HCT116 (cell line): ENCODE data around the gene VTI1A. TPM values are rescaled to one million over a fixed set of nuclear protein-coding genes. Genes with fewer than 3 reads are reported as not detected.
A peak's percentile ranks its signal among the peaks of the same experiment; 100 is the strongest.

Source experiments
- ATAC-seq: fragments of 200-7000 bp; cut with Tn5 transposase; 2 replicates; pipeline ENCODE4 v1.9.1; 2020; ENCODE audit warnings: mild to moderate bottlenecking, moderate library complexity
- Bru-seq: library from RNA; stranded (reverse); fragments of 400-500 nt; gene quantifications from one replicate; lab custom pipeline; 2021; lab: Mats Ljungman, UMichigan
- BruChase-seq, 2 experiments: library from RNA; stranded (reverse); fragments of 400-500 nt; gene quantifications; one replicate each; lab custom pipeline; 2021; lab: Mats Ljungman, UMichigan
- BruUV-seq: library from RNA; stranded (reverse); fragments of 400-500 nt; replicated peaks from 2 replicates; lab custom pipeline; 2021; lab: Mats Ljungman, UMichigan
- CTCF ChIA-PET: fragments of 300-600 bp; sonication (Branson Sonifier 250); formaldehyde crosslinking; loops from one replicate; lab custom pipeline; 2021; ENCODE audit warnings: antibody characterized with exemption; lab: Charles Lee
- POLR2A ChIA-PET: fragments of 300-600, 350-600 bp; sonication (Branson Sonifier 250); formaldehyde crosslinking; loops from one replicate; lab custom pipeline; 2021; ENCODE audit warnings: antibody characterized with exemption; lab: Charles Lee
- RAD21 ChIA-PET, 2 experiments: fragments of 300-600 bp; sonication (Branson Sonifier 250); formaldehyde crosslinking; loops; one replicate each; lab custom pipeline; 2023; ENCODE audit warnings: low total read pairs in 2 of 2; ENCODE audit not compliant: uncharacterized antibody in 2 of 2, unreplicated experiment in 2 of 2, low non-redundant PET in 1 of 2; lab: Charles Lee
- DNase-seq: peaks from one replicate; pipeline ENCODE4 v3.0.0-alpha.2; 2010; ENCODE audit warnings: low read depth, low spot score
- H2AFZ ChIP-seq: fragments of 200-600 bp; shearing (Covaris generic), sonication (generic); 2 replicates; pipeline ENCODE4 v1.6.1; 2017; ENCODE audit warnings: low read depth, mixed run types, mixed read lengths, antibody characterized with exemption, low read length; ENCODE audit not compliant: poor library complexity, severe bottlenecking
- H3K27ac ChIP-seq: 2 replicates; pipeline ENCODE4 v1.5.1; 2012; ENCODE audit warnings: low read depth, low read length
- H3K27me3 ChIP-seq: fragments of 200-600 bp; sonication (generic); 2 replicates; pipeline ENCODE4 v1.6.1; 2016; ENCODE audit warnings: mixed run types, low read length, mixed read lengths; ENCODE audit not compliant: insufficient read depth
- H3K36me3 ChIP-seq, 2 experiments: fragments of 200-500 bp in 1 of 2; fragments of 200-600 bp in 1 of 2; sonication (Bioruptor generic) in 1 of 2; sonication (generic) in 1 of 2; 2 replicates each; pipeline versions ENCODE4 v1.5.1 to v1.6.1; 2014 to 2016; ENCODE audit warnings: low read length in 2 of 2, inconsistent platforms in 1 of 2, mixed read lengths in 1 of 2, mixed run types in 1 of 2; ENCODE audit not compliant: insufficient read depth in 2 of 2, control insufficient read depth in 1 of 2
- H3K4me1 ChIP-seq, 2 experiments: fragments of 200-600 bp in 1 of 2; sonication (generic) in 1 of 2; 2 replicates each; pipeline versions ENCODE4 v1.5.1 to v1.6.1; 2012 to 2017; ENCODE audit warnings: low read length in 2 of 2, inconsistent platforms in 1 of 2, mild to moderate bottlenecking in 1 of 2, mixed read lengths in 1 of 2, mixed run types in 1 of 2, moderate library complexity in 1 of 2; ENCODE audit not compliant: insufficient read depth in 2 of 2, control insufficient read depth in 1 of 2
- H3K4me2 ChIP-seq: fragments of 200-600 bp; sonication (generic); 2 replicates; pipeline ENCODE4 v1.6.1; 2017; ENCODE audit warnings: mixed run types, low read length, mixed read lengths
- H3K4me3 ChIP-seq, 2 experiments: fragments of 200-600 bp in 1 of 2; sonication (generic) in 1 of 2; replicated peaks in 1 of 2; 2 replicates each; pipeline ENCODE4 v1.5.1; 2011 to 2016; ENCODE audit warnings: low read length in 2 of 2, control low read depth in 1 of 2, low read depth in 1 of 2, mild to moderate bottlenecking in 1 of 2, mixed read lengths in 1 of 2, mixed run types in 1 of 2
- H3K79me2 ChIP-seq: fragments of 200-600 bp; sonication (generic); 2 replicates; pipeline ENCODE4 v1.6.1; 2017; ENCODE audit warnings: mild to moderate bottlenecking, mixed run types, low read length, moderate library complexity, mixed read lengths; ENCODE audit not compliant: insufficient read depth
- H3K9ac ChIP-seq: fragments of 200-600 bp; sonication (generic); 2 replicates; pipeline ENCODE4 v1.6.1; 2016; ENCODE audit warnings: low read length, mixed read lengths
- H3K9me2 ChIP-seq: fragments of 200-600 bp; sonication (generic), shearing (Covaris generic); 2 replicates; pipeline ENCODE4 v1.6.1; 2017; ENCODE audit warnings: mixed run types, mild to moderate bottlenecking, moderate library complexity; ENCODE audit not compliant: insufficient read depth
- H3K9me3 ChIP-seq, 2 experiments: fragments of 200-500 bp in 1 of 2; fragments of 200-600 bp in 1 of 2; sonication (Bioruptor generic) in 1 of 2; sonication (generic) in 1 of 2; 2 replicates each; pipeline ENCODE4 v1.6.1; 2014 to 2017; ENCODE audit warnings: low read length in 2 of 2, mixed read lengths in 2 of 2, inconsistent platforms in 1 of 2, low read depth in 1 of 2, mild to moderate bottlenecking in 1 of 2, mixed run types in 1 of 2, moderate library complexity in 1 of 2; ENCODE audit not compliant: control insufficient read depth in 1 of 2, insufficient read depth in 1 of 2
- H4K20me1 ChIP-seq: fragments of 200-600 bp; sonication (generic), shearing (Covaris generic); 2 replicates; pipeline ENCODE4 v1.6.1; 2017; ENCODE audit warnings: mixed run types, mild to moderate bottlenecking, moderate library complexity; ENCODE audit not compliant: insufficient read depth
- CBX3 ChIP-seq: IDR thresholded peaks from 2 replicates; pipeline ENCODE4 v1.6.1; 2012; ENCODE audit warnings: low read depth
- CEBPB ChIP-seq: IDR thresholded peaks from 2 replicates; pipeline ENCODE4 v1.6.1; 2012; ENCODE audit warnings: low read depth
- EGR1 ChIP-seq: IDR thresholded peaks from 2 replicates; pipeline ENCODE4 v1.6.1; 2012; ENCODE audit warnings: low read depth
- ELF1 ChIP-seq: IDR thresholded peaks from 2 replicates; pipeline ENCODE4 v1.6.1; 2012; ENCODE audit warnings: low read depth, borderline replicate concordance
- EZH2 ChIP-seq: fragments of 200-600 bp; sonication (generic); IDR thresholded peaks from 2 replicates; pipeline ENCODE4 v1.6.1; 2017; ENCODE audit warnings: antibody characterized with exemption, mixed run types
- FOSL1 ChIP-seq: IDR thresholded peaks from 2 replicates; pipeline ENCODE4 v1.6.1; 2012; ENCODE audit warnings: low read depth
- JUND ChIP-seq: IDR thresholded peaks from 2 replicates; pipeline ENCODE4 v1.6.1; 2012
- POLR2A ChIP-seq: IDR thresholded peaks from 2 replicates; pipeline ENCODE4 v1.7.0; 2011; ENCODE audit warnings: borderline replicate concordance; ENCODE audit not compliant: insufficient read depth, insufficient read length; ENCODE audit errors: extremely low read depth
- POLR2AphosphoS5 ChIP-seq: IDR thresholded peaks from 2 replicates; pipeline ENCODE4 v1.6.1; 2011; ENCODE audit warnings: mild to moderate bottlenecking, low read depth, low read length, moderate library complexity
- REST ChIP-seq: IDR thresholded peaks from 2 replicates; pipeline ENCODE4 v1.6.1; 2012; ENCODE audit warnings: low read depth
- SIN3A ChIP-seq: IDR thresholded peaks from 2 replicates; pipeline ENCODE4 v1.6.1; 2012; ENCODE audit warnings: low read depth
- SP1 ChIP-seq: IDR thresholded peaks from 2 replicates; pipeline ENCODE4 v1.6.1; 2012; ENCODE audit warnings: low read depth
- SRF ChIP-seq: IDR thresholded peaks from 2 replicates; pipeline ENCODE4 v1.6.1; 2012; ENCODE audit warnings: low read depth
- TCF7L2 ChIP-seq: IDR thresholded peaks from 2 replicates; pipeline ENCODE4 v1.7.0; 2011; ENCODE audit warnings: borderline replicate concordance, inconsistent platforms; ENCODE audit not compliant: insufficient read depth, insufficient read length; ENCODE audit errors: extremely low read depth
- YY1 ChIP-seq: IDR thresholded peaks from 2 replicates; pipeline ENCODE4 v1.6.1; 2011; ENCODE audit warnings: low read length, low read depth, moderate library complexity, mild to moderate bottlenecking; ENCODE audit not compliant: insufficient replicate concordance; ENCODE audit errors: extremely low read depth
- ZNF274 ChIP-seq: fragments of 200-500 bp; sonication (Bioruptor generic); IDR thresholded peaks from 2 replicates; pipeline ENCODE4 v1.6.1; 2014; ENCODE audit warnings: mild to moderate bottlenecking, low read depth, low read length, inconsistent platforms
- intact Hi-C: fragments of 100-400 bp; cut with micrococcal nuclease; formaldehyde crosslinking; loops from 2 replicates; pipeline ENCODE4 v1.10.0; 2022
- long read RNA-seq: library from polyadenylated mRNA; unstranded; transcript quantifications from one replicate; pipeline ENCODE4 v2.0.0, GENCODE V29; 2021; ENCODE audit not compliant: unreplicated experiment
- polyA plus RNA-seq: library from polyadenylated mRNA; unstranded; fragments of >200 nt; gene quantifications from 2 replicates; pipeline ENCODE4 v1.2.1, GENCODE V29; 2012; ENCODE audit warnings: missing spikeins
- total RNA-seq: library from RNA; stranded (reverse); gene quantifications from one replicate; pipeline ENCODE4 v1.2.1, GENCODE V29; 2021; ENCODE audit not compliant: unreplicated experiment
- TF ChIP-seq, protein P1 (sequence below), 3 experiments: fragments of 200-600 bp in 1 of 3; sonication (generic) in 1 of 3; IDR thresholded peaks in 2 of 3; conservative IDR thresholded peaks in 1 of 3; 2 replicates each; pipeline ENCODE4 v1.5.1; 2012 to 2017; ENCODE audit warnings: low read depth in 2 of 3, low read length in 2 of 3, antibody characterized with exemption in 1 of 3, borderline replicate concordance in 1 of 3, control low read depth in 1 of 3, mild to moderate bottlenecking in 1 of 3, mixed read lengths in 1 of 3, mixed run types in 1 of 3, moderate library complexity in 1 of 3; ENCODE audit not compliant: insufficient read depth in 1 of 3
- TF ChIP-seq, protein P2 (sequence below): IDR thresholded peaks from 2 replicates; pipeline ENCODE4 v1.6.1; 2012

Gene VTI1A
- total RNA-seq: 80.7 TPM
- 15.4 and 23.6 TPM in 2 replicates for polyA plus RNA-seq
- percentile 95 among the genes with signal in this experiment for Bru-seq, nascent RNA
- percentile 86 among the genes with signal in this experiment for BruChase-seq, experiment 1, labeled RNA remaining after a 6-hour chase
- percentile 95 among the genes with signal in this experiment for BruChase-seq, experiment 2, labeled RNA remaining after a 2-hour chase
- long read RNA-seq, full-length matches to known transcripts: 25 of 84 reads
- long read RNA-seq, partial matches to known transcripts: 18 of 84 reads
- long read RNA-seq, other reads (novel, unspliced or antisense): 41 of 84 reads

DNA sequence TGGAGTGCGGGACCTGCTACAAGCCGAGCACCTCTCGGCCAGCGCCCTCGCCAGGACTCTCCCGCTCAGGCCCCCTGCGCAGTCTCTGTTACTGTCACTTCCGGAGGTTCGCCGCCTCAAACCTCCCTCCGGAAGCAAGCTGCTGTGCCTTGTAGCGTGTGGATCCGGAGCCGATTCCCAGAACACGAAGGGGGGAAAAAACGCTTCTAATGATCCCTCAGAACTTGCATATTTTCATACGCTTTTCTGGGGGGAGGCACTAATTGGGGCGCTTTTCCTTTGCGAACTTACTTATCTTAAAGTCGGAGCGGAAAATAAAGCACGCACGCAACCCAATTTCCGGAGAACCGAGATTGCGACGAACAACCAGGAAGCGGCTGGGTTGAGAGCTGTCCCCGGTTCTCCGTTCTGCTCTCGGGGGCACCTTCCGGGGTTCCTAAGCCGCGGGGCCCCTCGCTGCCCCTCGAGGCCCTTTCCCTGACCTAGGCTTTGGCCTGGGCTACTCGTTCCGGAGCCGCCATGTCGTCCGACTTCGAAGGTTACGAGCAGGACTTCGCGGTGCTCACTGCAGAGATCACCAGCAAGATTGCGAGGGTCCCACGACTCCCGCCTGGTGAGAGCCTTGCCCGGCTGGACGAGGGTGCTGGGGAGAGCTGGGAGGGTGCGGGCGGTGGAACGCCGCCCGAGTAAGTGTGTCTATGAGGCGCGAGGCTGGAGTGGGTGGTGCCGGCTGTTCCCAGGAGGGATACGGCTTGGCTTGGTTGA is at the start of gene VTI1A, which contains the start of gene ZDHHC6:
VTI1A (plus strand) TSS at position 361 of the 765 bp plus-strand sequence; CDS start at position 520, 159 bp downstream.
ZDHHC6 (minus strand) TSS at position 60 of the 765 bp plus-strand sequence. CDS start 1,478 bp downstream, outside the sequence.
- RAD21 ChIA-PET: no interaction called here
- BruUV-seq: TSS peak; percentile 49
- H3K4me1 ChIP-seq: peaks cover 16 to 24% of the 10 kb centered on the region in 2 experiments
- peak within 1 kb of the TSS; percentile 92 for H2AFZ ChIP-seq
- TF ChIP-seq YY1 (peak; percentile 15), SP1 (peak; percentile 71), ZNF274 (no peak), FOSL1 (no peak), EGR1 (no peak), TCF7L2 (peak; percentile 22), POLR2AphosphoS5 (peak; percentile 95), CBX3 (peak; percentile 38; the same call in 1 of the 2 replicates), POLR2A (no peak), JUND (no peak), ELF1 (peak; percentile 98), EZH2 (no peak), SIN3A (peak; percentile 85), REST (no peak), CEBPB (no peak), SRF (peak; percentile 39; the same call in 1 of the 2 replicates)
- TF ChIP-seq, protein P1, sequence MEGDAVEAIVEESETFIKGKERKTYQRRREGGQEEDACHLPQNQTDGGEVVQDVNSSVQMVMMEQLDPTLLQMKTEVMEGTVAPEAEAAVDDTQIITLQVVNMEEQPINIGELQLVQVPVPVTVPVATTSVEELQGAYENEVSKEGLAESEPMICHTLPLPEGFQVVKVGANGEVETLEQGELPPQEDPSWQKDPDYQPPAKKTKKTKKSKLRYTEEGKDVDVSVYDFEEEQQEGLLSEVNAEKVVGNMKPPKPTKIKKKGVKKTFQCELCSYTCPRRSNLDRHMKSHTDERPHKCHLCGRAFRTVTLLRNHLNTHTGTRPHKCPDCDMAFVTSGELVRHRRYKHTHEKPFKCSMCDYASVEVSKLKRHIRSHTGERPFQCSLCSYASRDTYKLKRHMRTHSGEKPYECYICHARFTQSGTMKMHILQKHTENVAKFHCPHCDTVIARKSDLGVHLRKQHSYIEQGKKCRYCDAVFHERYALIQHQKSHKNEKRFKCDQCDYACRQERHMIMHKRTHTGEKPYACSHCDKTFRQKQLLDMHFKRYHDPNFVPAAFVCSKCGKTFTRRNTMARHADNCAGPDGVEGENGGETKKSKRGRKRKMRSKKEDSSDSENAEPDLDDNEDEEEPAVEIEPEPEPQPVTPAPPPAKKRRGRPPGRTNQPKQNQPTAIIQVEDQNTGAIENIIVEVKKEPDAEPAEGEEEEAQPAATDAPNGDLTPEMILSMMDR (IDR thresholded peaks at IDR 0.05 in 2 of 3, conservative IDR thresholded peaks at IDR 0.05 in 1 of 3; ENCODE audit: borderline replicate concordance in 1 of 3, insufficient read depth in 1 of 3, low read depth in 2 of 3, low read length in 2 of 3): peak in 2 of 3 experiments; percentile 43 to 56; a peak in 4 of 6 replicates
- TF ChIP-seq, protein P2, sequence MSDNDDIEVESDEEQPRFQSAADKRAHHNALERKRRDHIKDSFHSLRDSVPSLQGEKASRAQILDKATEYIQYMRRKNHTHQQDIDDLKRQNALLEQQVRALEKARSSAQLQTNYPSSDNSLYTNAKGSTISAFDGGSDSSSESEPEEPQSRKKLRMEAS: peak; percentile 29
- DNase-seq: peak; percentile 91
- intact Hi-C loops: loop anchor here (10.0 kb wide), 1 partner anchor 938 kb away; no protein-coding TSS in a partner anchor
- no peaks in the 10 kb centered on the region for H3K9me2 ChIP-seq
- no peaks in the 10 kb centered on the region for H3K9me3 ChIP-seq
- H4K20me1 ChIP-seq: no peaks in the 10 kb centered on the region
- peak within 1 kb of the TSS; percentile 94 for H3K9ac ChIP-seq
- ATAC-seq: peak; percentile 92
- H3K36me3 ChIP-seq: peaks cover 30 to 36% of the 10 kb centered on the region in 2 experiments
- no peaks in the 10 kb centered on the region for H3K27me3 ChIP-seq
- POLR2A ChIA-PET: no interaction called here
- H3K27ac ChIP-seq: peak within 1 kb of the TSS; percentile 83
- H3K79me2 ChIP-seq: peaks cover 97% of the 10 kb centered on the region
- peak within 1 kb of the TSS; percentile 85 to 94 for H3K4me3 ChIP-seq
- H3K4me2 ChIP-seq: peak within 1 kb of the TSS; percentile 86
- CTCF ChIA-PET: interaction anchor here (1.6 to 1.8 kb wide), 3 partner anchors 11 to 310 kb away, joined by 5 to 11 read pairs (median 7); no protein-coding TSS in a partner anchor
